Measurements from ENCODE around the gene OFD1.

DNA sequence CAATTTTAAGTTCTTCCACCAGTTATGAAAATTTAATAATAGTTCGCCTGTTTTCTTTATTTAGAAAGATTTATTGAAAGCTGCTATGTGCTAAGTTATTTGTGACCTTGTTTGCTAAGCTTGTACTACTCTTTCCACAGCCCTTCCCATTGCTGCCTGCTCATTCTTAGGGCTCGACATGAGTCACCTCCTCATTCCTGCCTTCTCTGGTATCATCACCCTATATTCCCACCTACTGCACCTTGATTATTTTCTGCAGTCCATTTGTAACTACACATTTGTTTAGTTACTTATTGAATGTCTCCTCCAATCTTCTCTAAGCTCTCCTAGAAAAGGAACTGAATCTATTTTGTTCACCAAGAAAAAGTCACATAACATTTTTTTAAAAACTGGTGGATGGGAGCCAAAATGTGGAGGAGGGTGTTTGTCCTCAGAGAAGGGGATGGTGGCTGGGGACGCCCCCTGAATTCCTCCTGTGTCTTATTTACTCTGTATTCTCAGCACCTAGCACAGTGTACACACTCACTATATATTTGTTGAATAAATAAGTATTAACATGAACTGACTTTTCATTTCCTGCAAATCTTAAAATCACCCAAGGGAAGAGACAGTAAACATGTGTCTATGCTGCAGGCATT, 49.3 kb upstream of the OFD1 start:
- TF ChIP-seq GATA3 (IDR thresholded peaks at IDR 0.05; ENCODE audit: low read depth, low read length) = no peak
- no peak for TF ChIP-seq GATA2 (IDR thresholded peaks at IDR 0.05; ENCODE audit: low read depth, low read length)
